Endothelial cell of umbilical vein (primary cell): ENCODE measurements around the gene POU3F1. TPM values are rescaled to one million over a fixed set of nuclear protein-coding genes. Genes with fewer than 3 reads are reported as not detected.

ENCODE experiments used
- BruUV-seq: library from RNA; stranded (reverse); fragments of 400-500 nt; replicated peaks from 2 replicates; lab custom pipeline; 2021; lab: Mats Ljungman, UMichigan
- CTCF ChIA-PET: fragments of 300-600, 350-600 bp; sonication (Branson Sonifier 250); formaldehyde crosslinking; loops from one replicate; lab custom pipeline; 2021; ENCODE audit warnings: antibody characterized with exemption, inconsistent platforms; lab: Charles Lee
- POLR2A ChIA-PET: fragments of 300-600, 350-600 bp; sonication (Branson Sonifier 250); formaldehyde crosslinking; loops from one replicate; lab custom pipeline; 2021; ENCODE audit warnings: antibody characterized with exemption, inconsistent platforms; lab: Charles Lee
- DNase-seq: peaks from one replicate; pipeline ENCODE4 v3.0.0-alpha.2; 2011; ENCODE audit warnings: low read depth, low spot score
- FAIRE-seq: peaks from 2 replicates; lab custom pipeline; 2011; peaks lifted over from hg19 to GRCh38; lab: Jason Lieb, UNC
- H2AFZ ChIP-seq: 2 replicates; pipeline ENCODE4 v1.6.0; 2012; ENCODE audit warnings: low read depth, low read length, control low read depth, inconsistent platforms
- H3K27ac ChIP-seq: 2 replicates; pipeline ENCODE4 v1.5.1; 2011; ENCODE audit warnings: low read depth, mild to moderate bottlenecking, control low read depth, low read length, moderate library complexity; ENCODE audit not compliant: insufficient read depth
- H3K27me3 ChIP-seq, 2 experiments: 2 replicates each; pipeline versions ENCODE4 v1.6.0 to v1.6.1; 2011; ENCODE audit warnings: low read length in 2 of 2, mixed read lengths in 1 of 2; ENCODE audit not compliant: control insufficient read depth in 2 of 2, insufficient read depth in 2 of 2
- H3K36me3 ChIP-seq, 2 experiments: 2 replicates in 1 of 2; 3 replicates in 1 of 2; pipeline ENCODE4 v1.5.1; 2011; ENCODE audit warnings: low read length in 2 of 2, mild to moderate bottlenecking in 1 of 2, moderate library complexity in 1 of 2; ENCODE audit not compliant: control insufficient read depth in 2 of 2, insufficient read depth in 2 of 2; ENCODE audit errors: extremely low read depth in 1 of 2
- H3K4me1 ChIP-seq: 3 replicates; pipeline ENCODE4 v1.5.1; 2011; ENCODE audit warnings: mild to moderate bottlenecking, low read length; ENCODE audit not compliant: control insufficient read depth, insufficient read depth; ENCODE audit errors: extremely low read depth
- H3K4me2 ChIP-seq: 2 replicates; pipeline ENCODE4 v1.6.1; 2011; ENCODE audit warnings: low read length, control low read depth, mixed read lengths; ENCODE audit not compliant: insufficient read depth
- H3K4me3 ChIP-seq, 3 experiments: fragments of 200-600 bp in 1 of 3; sonication (generic), shearing (Covaris generic) in 1 of 3; replicated peaks in 1 of 3; 2 replicates each; pipeline ENCODE4 v1.5.1; 2011 to 2016; ENCODE audit warnings: control low read depth in 3 of 3, low read length in 3 of 3, mild to moderate bottlenecking in 2 of 3, inconsistent platforms in 1 of 3, low read depth in 1 of 3, moderate library complexity in 1 of 3; ENCODE audit not compliant: insufficient read depth in 1 of 3
- H3K79me2 ChIP-seq: 2 replicates; pipeline ENCODE4 v1.6.0; 2012; ENCODE audit warnings: low read length, inconsistent platforms; ENCODE audit not compliant: control insufficient read depth, insufficient read depth
- H3K9ac ChIP-seq: replicated peaks from 2 replicates; pipeline ENCODE3; 2011; ENCODE audit warnings: low read length, control low read depth; ENCODE audit not compliant: insufficient read depth; ENCODE audit errors: extremely low read depth
- H3K9me1 ChIP-seq: replicated peaks from 3 replicates; pipeline ENCODE4 v1.6.0; 2011; ENCODE audit warnings: mild to moderate bottlenecking, low read length; ENCODE audit not compliant: control insufficient read depth, insufficient read depth; ENCODE audit errors: extremely low read depth
- H3K9me3 ChIP-seq: replicated peaks from 2 replicates; pipeline ENCODE4 v1.5.1; 2012; ENCODE audit warnings: low read length, inconsistent platforms; ENCODE audit not compliant: control insufficient read depth, insufficient read depth
- H4K20me1 ChIP-seq: replicated peaks from 2 replicates; pipeline ENCODE3; 2011; ENCODE audit warnings: mild to moderate bottlenecking, low read length; ENCODE audit not compliant: control insufficient read depth, insufficient read depth; ENCODE audit errors: extremely low read depth
- CTCF ChIP-seq, 2 donors: IDR thresholded peaks; 1 replicate in 1 of 2; 2 replicates in 1 of 2; pipeline ENCODE4 v1.5.1; 2011; ENCODE audit warnings: low read length in 2 of 2, mild to moderate bottlenecking in 2 of 2, moderate library complexity in 2 of 2, control low read depth in 1 of 2, inconsistent platforms in 1 of 2, low read depth in 1 of 2; ENCODE audit not compliant: insufficient read depth in 1 of 2; ENCODE audit errors: extremely low read depth in 1 of 2
- EZH2 ChIP-seq: IDR thresholded peaks from 2 replicates; pipeline ENCODE4 v1.6.1; 2012; ENCODE audit warnings: borderline replicate concordance, low read depth, mild to moderate bottlenecking, moderate library complexity, low read length, inconsistent platforms; ENCODE audit not compliant: severe bottlenecking
- FOS ChIP-seq: IDR thresholded peaks from 2 replicates; pipeline ENCODE4 v1.6.1; 2011; ENCODE audit warnings: mild to moderate bottlenecking, low read length, moderate library complexity, borderline replicate concordance; ENCODE audit not compliant: insufficient read depth
- GATA2 ChIP-seq: IDR thresholded peaks from 2 replicates; pipeline ENCODE4 v1.7.0; 2011; ENCODE audit warnings: low read depth, mild to moderate bottlenecking, moderate library complexity, mixed read lengths, low read length; ENCODE audit not compliant: insufficient read length, insufficient read depth
- JUN ChIP-seq: IDR thresholded peaks from 2 replicates; pipeline ENCODE4 v1.6.1; 2011; ENCODE audit warnings: borderline replicate concordance, low read depth; ENCODE audit not compliant: insufficient read length, insufficient read depth
- MAX ChIP-seq: IDR thresholded peaks from 2 replicates; pipeline ENCODE4 v1.6.1; 2011; ENCODE audit not compliant: insufficient read depth, insufficient read length
- MYC ChIP-seq: IDR thresholded peaks from one replicate; pipeline ENCODE4 v1.6.1; 2011; ENCODE audit warnings: mild to moderate bottlenecking, low read depth, low read length
- POLR2A ChIP-seq: IDR thresholded peaks from 2 replicates; pipeline ENCODE4 v1.6.1; 2012; ENCODE audit warnings: low read depth, mild to moderate bottlenecking, control low read depth, low read length
- POLR2AphosphoS5 ChIP-seq: IDR thresholded peaks from 2 replicates; pipeline ENCODE4 v1.6.1; 2012; ENCODE audit warnings: low read depth, mild to moderate bottlenecking, control low read depth, low read length, moderate library complexity; ENCODE audit not compliant: insufficient read depth
- dilution Hi-C: fragments of 300-500 bp; cut with MboI; formaldehyde crosslinking; loops from one replicate; pipeline ENCODE4 v1.15.0; 2019; ENCODE audit warnings: low sequenced_read_pairs; ENCODE audit not compliant: extremely low pct_ligation_motif_present
- intact Hi-C: fragments of 100-400 bp; cut with micrococcal nuclease; formaldehyde crosslinking; loops from one replicate; pipeline ENCODE4 v1.10.0; 2022
- polyA plus RNA-seq, 4 experiments: library from polyadenylated mRNA; depleted of rRNA in 3 of 4; stranded (reverse) in 3 of 4; unstranded in 1 of 4; fragments of >200 nt; gene quantifications; 2 replicates each; pipeline versions ENCODE4 v1.2.1 to v1.2.3, GENCODE V29; 2011 to 2012; ENCODE audit warnings: missing spikeins in 1 of 4
- total RNA-seq: library from RNA; stranded (reverse); gene quantifications from 2 replicates; pipeline ENCODE4 v1.2.3, GENCODE V29; 2021

Gene POU3F1
- total and polyA plus RNA-seq, 2 donors (not counting 3 experiments of a cell fraction or from before 2014, with no cell fraction given): not detected

GRCh38 chr1:38061290-38061689 is 14.7 kb upstream of the POU3F1 start:
- Histone ChIP-seq H4K20me1 (no peaks in the 10 kb centered on the region), H3K36me3 (no peaks in the 10 kb centered on the region), H3K9me3 (no peaks in the 10 kb centered on the region), H3K9me1 (no peaks in the 10 kb centered on the region), H3K27ac (no peak overlapping the region), H3K27me3 (no peaks in the 10 kb centered on the region), H3K4me2 (no peak overlapping the region), H3K4me3 (no peak overlapping the region), H2AFZ (no peak overlapping the region), H3K9ac (no peak overlapping the region), H3K4me1 (no peaks in the 10 kb centered on the region), H3K79me2 (no peaks in the 10 kb centered on the region)
- intact Hi-C loops: no loop called here
- POLR2A ChIA-PET: no interaction called here
- dilution Hi-C loops: no loop called here
- BruUV-seq: no TSS peak
- DNase-seq: no peak
- CTCF ChIA-PET: no interaction called here
- FAIRE-seq: no peak
- TF ChIP-seq CTCF (IDR thresholded peaks at IDR 0.05; ENCODE audit: extremely low read depth in 1 of 2, insufficient read depth in 1 of 2, low read depth in 1 of 2, low read length in 2 of 2): no peak
- no peak for TF ChIP-seq FOS
- TF ChIP-seq MAX: no peak
- no peak for TF ChIP-seq POLR2A
- TF ChIP-seq EZH2: no peak
- TF ChIP-seq JUN: no peak
- no peak for TF ChIP-seq MYC
- TF ChIP-seq GATA2: no peak
- no peak for TF ChIP-seq POLR2AphosphoS5
